HL-60 (cell line): Measurements from ENCODE around the gene ERC2.

Experiments
- POLR2AphosphoS5 ChIP-seq: IDR thresholded peaks from 2 replicates; pipeline ENCODE4 v1.6.1; 2012; ENCODE audit warnings: low read depth
- TF ChIP-seq, protein P1 (sequence below): IDR thresholded peaks from one replicate; pipeline ENCODE4 v1.5.1; 2011; ENCODE audit warnings: low read length, control low read depth, inconsistent platforms; ENCODE audit not compliant: insufficient read depth

DNA sequence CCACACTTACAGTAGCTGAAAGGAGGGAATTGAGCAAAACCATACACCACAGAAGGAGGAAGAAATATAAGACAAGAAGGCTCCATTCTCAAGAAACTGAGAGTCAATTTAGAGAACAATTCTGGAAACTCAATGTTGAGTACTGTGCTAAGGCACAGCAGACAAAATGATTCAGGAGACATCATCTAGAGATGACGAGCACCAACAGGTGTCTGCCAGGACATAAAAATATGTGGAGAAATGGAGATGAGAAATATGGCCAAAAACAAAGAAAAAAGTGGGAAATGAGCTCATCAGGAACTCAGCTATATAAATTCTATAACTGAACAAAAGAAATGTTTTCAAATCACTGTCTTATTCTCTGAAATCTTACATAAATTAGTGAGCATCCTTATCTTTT, 343.7 kb downstream of the ERC2 start:
- TF ChIP-seq, protein P1, sequence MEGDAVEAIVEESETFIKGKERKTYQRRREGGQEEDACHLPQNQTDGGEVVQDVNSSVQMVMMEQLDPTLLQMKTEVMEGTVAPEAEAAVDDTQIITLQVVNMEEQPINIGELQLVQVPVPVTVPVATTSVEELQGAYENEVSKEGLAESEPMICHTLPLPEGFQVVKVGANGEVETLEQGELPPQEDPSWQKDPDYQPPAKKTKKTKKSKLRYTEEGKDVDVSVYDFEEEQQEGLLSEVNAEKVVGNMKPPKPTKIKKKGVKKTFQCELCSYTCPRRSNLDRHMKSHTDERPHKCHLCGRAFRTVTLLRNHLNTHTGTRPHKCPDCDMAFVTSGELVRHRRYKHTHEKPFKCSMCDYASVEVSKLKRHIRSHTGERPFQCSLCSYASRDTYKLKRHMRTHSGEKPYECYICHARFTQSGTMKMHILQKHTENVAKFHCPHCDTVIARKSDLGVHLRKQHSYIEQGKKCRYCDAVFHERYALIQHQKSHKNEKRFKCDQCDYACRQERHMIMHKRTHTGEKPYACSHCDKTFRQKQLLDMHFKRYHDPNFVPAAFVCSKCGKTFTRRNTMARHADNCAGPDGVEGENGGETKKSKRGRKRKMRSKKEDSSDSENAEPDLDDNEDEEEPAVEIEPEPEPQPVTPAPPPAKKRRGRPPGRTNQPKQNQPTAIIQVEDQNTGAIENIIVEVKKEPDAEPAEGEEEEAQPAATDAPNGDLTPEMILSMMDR = no peak
- TF ChIP-seq POLR2AphosphoS5 = no peak
